Right hindlimb (tissue), 1 donor: ENCODE measurements around the gene LDLRAD4.

ENCODE experiments used
- DNase-seq: peaks from one replicate; pipeline ENCODE4 v3.0.0-alpha.2; 2018

LDLRAD4 gene

DNA sequence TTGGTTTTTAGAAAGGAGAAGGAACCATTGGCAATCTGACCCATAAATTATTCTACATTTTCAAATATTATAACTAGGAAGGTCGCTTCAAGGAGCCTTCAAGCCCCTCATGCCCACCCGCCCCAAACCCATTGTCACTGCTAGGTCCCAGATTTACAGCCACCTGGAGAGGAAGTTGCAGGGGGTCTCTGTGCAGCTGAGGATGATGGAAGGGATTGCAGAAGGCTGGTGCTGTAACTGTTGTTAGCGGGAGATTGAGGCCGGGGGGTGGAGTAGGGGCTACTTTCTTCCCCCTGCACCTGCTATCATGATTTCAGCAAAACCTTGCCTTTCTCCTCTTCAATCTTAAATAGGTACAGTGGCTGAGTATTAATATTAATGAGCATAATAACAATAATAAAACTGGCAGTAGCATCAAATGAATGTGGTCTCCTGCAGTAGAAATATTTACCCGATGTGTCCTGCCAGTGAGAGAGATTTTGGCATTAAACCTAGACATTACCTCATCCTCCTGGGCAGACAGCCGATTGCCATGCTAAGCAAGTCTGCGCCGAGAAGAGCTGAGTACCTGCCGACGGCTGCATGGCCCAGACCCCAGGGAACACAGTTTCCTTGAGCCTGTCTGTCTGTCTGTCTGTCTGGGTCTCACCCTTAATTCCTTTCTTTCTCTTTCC is 282.4 kb downstream of the LDLRAD4 start:
- DNase-seq, result peak; percentile 88

DNA sequence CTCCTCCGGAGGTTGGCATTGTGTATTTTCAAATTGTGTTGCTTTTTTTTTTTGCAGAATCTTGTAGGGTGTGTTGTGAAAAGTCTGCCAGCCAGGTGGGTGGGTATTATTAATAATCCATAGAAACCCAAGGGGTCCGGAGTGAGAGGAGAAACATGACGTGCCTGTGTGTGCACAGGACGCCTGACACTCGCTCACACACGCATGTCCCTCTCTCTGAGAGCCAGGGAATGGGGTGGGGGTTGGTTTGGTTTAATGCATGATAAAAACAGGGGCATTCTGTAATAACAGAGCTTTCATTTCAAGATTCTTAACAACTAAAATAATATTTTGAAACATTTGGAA is 283.0 kb downstream of the LDLRAD4 start:
- DNase-seq, result no peak

DNA sequence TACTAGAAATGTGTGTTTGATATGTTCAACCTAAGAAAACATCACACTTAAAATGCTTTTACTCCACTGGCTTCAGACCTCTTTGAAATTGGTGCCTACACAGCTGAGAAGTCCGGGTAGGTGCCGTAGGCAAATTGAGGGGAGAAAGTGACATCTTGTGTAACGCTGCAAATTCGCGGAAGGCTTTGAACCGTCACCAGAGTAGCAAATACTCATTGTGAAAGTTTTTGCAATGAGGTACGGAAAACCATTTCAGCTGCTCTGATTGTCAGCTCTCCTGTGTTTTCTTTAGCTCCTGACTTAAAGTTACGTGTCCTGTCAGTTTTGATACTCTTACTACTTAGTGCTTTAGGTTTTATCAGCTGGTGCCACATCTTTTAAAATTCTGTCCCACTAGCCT is 283.3 kb downstream of the LDLRAD4 start:
- no peak for DNase-seq

DNA sequence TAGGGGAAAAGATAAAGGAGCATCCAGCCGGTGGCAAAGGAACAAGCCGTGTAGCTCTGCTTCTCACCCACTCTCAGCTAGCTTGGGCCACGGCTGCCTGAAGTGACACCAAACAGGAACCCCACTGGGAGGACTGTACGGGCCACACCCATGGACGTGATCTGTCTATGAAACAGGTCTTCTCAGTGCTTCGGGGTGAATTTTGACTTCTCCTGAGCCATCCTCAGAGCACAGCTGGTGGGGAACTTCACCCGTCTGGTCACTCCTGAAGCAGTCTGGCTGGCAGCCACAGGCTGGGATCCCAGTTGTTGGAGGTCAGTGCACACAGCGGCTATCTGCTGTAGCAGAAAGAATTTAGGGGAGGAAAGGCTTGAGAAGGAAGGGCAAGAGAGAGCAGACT is 284.0 kb downstream of the LDLRAD4 start:
- no peak for DNase-seq

DNA sequence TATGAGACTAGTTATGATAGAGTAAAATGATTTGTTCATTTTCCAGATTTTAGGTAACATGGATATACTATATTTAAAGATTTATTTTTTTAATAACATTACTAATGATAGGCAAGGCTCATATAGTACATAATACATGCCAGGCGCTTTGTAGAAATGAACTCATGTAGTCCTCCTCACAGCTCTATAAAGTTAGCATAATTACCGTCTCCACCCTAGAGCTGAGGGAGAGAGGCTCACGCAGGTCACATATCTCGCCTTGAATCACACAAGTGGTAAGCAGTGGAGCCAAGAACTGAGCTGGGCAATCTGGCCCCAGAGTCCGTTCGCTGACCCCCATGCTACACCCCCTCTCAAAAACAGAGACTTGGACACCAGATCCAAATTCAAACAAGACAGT is 285.3 kb downstream of the LDLRAD4 start:
- DNase-seq, result no peak

DNA sequence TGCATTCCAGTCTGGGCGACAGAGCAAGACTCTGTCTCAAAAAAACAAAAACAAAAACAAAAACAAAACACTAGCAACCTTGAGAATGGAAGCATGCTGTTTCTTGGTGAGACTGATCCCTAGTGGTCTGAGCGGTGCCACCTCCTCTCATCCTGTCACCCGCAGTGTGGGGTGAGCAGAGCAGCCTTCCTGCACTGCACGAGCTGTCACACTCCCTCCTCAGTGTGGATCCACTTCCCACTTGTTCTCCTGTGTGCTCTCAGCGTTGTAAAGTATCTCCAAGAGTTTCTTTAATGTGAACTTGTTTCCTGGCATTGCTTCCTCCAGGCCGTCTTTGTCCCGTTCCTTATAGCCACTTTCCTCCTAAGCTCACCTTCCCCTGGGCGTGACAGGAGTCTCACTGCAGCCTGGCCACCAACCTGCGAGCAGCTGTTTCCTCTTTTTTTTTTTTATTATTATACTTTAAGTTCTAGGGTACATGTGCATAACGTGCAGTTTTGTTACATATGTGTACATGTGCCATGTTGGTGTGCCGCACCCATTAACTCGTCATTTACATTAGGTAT is 287.3 kb downstream of the LDLRAD4 start:
- no peak for DNase-seq

DNA sequence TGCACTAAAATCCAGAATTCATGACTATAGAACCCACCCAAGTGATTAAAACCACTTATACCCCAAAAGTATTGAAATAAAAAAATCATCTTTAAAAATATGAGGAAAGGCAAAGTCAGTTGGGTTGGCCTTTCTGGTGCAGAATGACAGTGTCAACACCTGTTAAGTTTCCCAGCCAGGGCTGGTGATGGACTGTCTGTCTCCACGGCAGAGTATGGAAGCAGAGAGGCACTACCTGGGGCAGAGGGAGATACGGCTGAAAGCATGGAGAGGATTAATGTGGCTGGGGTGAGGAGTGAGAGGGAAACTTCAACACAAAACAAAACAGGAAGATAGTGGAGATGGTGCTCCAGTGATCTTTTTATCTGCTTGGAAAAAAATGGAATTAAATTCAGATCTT is 292.0 kb downstream of the LDLRAD4 start:
- no peak for DNase-seq

DNA sequence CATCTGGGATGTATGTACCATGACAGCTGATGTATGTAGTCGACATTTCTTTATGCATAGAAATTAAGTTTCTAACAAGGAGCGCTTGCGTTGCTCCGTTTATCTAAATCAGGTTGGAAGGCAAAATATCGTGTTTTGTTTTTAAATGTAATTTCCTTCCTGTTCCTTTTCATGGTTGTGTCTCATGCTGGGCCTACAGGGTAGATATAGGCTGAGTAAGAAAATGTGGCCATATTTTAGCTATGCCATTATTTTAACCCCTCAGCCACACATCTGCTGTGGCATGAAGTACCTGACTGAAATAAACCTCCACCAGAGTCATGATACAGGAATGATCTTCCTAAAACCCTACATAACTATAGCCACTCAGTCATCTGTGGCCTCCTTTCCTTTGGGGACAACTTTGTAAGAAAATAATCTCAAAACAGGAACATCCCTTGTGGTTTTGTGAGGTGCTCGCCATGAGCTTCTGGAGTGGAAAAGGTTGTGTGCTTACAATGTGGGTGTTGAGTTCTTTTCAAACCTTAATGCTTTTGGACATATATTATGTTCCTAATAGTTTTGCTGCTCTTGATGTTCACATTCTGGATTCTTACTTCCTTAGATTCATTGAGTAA is 293.5 kb downstream of the LDLRAD4 start:
- DNase-seq, result no peak

DNA sequence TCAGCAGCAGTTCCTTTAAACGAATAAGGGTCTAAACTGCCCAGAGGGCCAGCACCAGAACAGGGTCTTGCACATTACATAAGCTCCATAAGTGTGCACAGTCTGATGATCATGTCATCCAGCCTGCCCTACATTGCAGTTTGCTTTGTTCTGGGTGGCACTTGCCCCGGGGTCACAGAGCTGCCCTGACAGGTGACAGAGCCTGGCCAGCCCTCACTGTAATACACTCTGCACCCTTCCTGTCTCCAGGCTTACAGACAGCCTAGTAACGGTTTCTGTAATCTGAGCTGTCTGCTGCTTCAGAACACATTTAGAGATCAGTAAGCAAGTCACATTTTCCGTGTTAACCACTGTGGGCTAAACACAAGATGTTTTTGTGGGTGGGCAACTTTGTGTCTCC is 294.5 kb downstream of the LDLRAD4 start:
- peak; percentile 58 for DNase-seq

DNA sequence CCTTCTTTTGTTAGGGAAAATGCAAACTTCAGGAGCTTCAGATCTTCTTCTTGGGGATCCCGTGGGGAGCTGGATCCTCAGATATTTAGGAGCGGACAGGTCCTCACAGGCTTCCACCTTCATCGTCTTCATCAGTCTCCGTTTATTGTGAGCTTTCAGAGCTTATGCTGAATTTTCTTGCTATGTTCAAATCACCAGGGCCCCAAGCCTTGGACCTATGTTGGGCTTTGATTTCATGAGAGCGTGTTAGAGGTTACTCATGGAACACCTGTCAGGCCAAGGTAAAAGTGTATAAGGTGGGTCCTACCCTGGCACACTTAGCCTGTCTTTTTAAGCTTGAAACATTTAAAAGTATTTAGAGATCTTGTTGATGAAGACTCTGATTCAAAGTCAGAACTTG is 294.9 kb downstream of the LDLRAD4 start:
- DNase-seq, result no peak

DNA sequence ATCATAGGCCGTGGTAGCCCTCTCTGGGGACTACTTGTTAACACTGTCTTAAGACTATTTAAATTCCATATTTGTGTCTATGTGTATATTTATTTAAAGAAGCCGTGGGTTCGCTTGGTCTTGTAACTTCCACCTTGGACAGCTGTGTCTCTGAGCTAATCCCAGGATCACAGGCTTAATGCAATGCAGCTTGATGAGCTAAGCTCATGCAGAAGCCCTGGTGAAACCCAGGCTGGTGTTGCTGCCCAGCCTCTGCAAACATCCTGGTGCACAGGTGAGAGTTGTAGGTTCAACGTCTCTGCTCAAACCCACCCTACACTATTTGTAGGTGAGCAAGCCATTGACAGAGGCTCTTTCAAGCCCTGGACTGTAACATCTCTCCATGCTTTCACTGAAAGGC is 296.0 kb downstream of the LDLRAD4 start:
- no peak for DNase-seq

DNA sequence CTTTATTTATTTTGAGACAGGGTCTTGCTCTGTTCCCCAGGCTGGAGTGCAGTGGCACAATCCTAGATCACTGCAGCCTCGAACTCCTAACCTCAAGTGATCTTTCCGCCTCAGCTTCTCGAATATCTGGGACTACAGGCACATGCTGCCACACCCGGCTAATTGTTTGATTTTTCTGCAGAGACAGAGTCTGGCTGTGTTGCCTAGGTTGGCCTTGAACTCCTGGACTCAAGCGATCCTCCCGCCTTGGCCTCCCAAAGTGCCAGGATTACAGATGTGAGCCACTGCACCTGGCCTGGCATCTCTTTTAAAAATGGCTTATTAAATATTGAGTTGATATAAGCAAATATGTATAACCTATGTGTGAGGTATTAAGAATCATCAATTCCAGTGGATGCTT is 298.3 kb downstream of the LDLRAD4 start:
- no peak for DNase-seq

DNA sequence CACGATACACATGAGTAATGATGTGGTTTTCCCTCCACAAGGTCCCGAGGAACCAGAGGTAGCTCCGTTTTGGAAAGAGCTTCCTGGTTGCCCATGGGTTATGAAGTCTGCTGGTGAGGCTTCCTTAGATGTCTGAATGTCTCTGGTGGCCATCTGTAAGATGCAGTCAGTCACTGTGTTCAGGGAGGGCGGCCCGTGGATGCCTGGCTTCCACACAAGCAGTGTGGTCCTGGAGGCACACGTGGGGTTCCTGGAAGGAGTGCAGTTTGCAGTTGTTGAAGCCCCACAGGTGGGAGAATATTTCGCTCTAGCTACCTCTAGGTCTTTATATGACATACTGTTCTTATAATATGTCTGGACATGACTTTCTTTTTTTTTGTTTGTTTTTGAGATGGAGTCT is 298.8 kb downstream of the LDLRAD4 start:
- no peak for DNase-seq

DNA sequence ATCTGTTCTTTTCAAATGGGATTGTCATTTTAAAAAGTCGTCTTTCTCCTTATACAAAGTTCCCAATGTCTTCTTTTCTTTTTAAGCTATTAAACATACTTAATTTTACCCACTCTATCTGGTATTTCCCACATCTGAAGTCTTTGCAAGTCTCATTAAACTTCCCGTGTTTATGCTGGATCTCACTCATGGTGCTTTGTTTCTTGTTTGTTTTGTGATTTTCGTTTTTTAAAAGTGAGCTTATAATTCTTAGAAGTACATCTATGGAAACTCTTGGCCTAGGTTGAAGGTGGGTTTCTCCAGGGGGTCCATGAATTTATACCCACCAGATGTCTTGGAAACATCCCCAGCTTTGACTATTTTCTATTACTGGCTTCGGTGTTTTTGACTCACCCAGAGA is 299.8 kb downstream of the LDLRAD4 start:
- DNase-seq, result no peak

DNA sequence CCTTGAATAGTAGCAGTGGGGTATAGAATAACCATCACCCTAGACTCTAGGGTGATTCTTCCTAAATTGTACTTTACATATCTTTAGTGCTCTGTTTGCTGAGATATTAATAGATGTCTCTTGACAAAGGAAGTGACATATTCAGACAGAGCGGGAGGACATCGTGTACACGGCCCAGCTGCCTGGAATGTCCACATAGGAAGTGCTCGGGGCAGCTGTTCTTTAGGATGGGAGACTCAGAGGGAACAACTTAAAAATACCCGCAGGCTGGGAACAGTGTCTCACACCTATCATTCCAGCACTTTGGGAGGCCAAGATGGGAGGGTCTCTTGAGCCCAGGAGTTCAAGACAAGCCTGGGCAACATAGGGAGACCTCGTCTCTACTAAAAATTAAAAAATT is 301.7 kb downstream of the LDLRAD4 start:
- no peak for DNase-seq

DNA sequence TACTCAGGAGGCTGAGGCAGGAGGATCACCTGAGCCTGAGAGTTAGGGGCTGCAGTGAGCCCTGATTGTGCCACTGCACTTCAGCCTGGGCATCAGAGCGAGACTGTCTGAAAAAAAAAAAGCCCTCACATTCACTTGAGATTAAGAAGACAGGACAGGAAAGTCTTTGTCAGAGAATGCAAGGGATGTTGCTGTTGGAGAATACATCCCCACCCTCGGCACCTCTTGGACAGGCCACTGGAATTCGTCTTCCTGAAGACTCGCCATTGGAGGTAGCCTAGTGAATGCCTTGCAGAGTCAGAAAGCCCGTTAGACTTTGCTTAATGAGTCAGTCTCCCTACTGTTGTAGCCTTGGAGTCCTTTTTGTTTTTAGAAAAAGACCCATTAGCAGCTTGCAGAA is 302.2 kb downstream of the LDLRAD4 start:
- DNase-seq, result no peak

DNA sequence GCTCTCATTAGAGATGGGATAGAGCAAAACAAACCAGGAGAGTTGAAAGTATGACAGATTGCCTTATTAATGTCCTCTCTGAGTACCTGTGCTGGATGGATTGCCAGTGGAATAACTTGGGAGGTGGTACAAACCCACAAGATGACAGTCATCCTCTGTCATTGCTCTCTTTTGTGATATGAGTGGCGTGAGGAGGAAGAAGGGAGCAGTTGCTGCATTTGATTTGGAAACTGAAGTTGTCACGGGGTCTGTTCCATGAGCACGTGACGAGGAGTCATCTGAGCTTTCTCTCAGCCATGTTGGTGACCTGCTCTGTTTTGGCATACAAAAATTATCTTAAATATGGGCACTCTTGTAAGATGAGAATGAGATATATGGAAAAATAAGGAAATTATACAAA is 302.9 kb downstream of the LDLRAD4 start:
- no peak for DNase-seq

DNA sequence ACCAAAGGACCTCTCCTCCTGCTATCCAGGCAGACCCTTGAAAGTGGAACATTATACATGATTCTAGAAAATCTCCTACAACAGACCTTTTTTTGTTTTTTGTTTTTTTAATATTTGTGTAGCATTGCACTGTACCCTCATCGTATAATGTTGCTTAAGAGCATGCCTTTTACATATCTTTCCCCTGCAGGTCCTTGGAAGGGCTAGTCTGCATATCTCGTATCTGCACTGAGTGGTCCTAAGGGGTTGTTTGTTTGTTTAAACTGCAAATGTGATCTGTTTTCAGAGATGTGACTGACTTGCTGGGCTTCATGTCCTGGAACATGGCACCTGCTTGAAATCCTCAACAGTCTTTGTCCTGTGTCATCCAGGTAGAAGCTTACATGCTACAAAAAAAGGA is 303.7 kb downstream of the LDLRAD4 start:
- no peak for DNase-seq

DNA sequence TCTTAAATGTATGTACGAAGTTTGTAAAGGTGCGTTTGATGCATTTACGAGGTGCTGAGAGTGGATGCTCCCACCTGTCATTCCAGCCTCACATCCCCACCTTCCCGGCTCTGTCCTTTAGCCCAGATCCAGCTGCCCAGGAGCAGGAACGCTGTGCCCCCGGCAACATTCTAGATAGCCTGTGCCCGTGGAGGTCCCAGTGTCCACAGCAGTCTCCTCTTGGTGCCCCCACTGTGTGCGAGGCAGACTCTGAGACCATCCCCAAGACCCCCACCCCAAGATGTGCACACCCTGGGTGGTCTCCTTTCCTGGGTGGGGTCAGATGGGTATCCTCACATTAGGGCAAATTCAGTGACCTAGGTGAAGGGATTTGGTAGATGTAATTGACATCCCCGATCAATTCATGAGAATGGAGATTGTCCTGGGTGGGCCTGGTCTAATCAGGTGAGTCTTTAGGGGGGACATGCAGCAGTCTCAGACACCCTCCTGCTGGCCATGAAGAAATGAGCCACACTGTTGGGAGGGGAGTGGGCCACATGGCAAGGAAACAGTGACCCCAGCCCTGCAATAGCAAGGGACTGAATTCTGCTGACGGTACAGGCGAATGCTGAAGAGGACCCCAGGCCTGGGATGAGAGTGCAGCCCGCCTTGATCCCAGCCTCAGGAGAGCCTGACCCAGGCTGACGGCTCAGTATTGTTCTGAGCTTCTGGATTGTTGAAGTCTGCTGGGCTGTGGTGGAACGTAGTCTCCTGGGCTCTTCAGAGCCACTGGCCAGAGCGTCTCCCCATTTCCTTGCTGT is 304.5 kb downstream of the LDLRAD4 start:
- DNase-seq, result no peak

DNA sequence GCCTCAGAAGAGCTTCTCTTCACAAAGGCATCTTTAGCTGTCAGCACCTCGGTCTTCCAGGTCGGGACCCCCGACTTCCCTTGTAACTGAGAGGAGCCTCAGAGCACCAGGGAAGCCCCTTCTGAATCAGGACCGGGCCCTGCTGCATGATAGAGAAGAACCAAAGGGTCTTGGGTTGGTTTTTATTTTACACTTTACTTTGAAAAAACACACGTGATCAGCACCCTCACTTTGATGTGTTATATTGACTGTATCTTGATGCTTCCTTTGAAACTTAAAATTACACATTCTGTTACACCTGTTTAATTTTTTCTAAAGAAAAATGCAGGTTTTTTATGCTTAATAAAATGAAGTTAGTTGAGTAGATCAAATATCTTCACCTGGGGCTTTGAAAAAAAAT is 305.5 kb downstream of the LDLRAD4 start:
- no peak for DNase-seq

DNA sequence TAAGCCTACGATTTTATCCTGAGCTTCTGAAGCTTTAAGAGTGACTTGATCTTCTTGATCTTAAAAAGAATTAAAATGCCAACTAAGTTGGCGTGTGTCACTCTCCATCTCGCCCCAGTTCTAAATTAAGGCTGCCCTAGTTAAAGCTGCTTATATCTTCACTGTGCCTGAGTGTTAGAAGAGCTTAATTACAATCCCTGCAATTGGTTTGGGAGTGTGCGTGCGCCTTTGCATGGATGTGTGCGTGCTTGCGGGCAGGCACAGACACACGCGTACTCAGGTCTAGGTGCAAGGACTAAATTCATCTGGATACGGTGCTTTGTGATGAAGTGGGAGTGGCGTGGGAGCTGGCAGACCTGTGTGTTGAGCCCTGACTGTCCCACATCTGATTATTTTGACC is 306.3 kb downstream of the LDLRAD4 start:
- no peak for DNase-seq

DNA sequence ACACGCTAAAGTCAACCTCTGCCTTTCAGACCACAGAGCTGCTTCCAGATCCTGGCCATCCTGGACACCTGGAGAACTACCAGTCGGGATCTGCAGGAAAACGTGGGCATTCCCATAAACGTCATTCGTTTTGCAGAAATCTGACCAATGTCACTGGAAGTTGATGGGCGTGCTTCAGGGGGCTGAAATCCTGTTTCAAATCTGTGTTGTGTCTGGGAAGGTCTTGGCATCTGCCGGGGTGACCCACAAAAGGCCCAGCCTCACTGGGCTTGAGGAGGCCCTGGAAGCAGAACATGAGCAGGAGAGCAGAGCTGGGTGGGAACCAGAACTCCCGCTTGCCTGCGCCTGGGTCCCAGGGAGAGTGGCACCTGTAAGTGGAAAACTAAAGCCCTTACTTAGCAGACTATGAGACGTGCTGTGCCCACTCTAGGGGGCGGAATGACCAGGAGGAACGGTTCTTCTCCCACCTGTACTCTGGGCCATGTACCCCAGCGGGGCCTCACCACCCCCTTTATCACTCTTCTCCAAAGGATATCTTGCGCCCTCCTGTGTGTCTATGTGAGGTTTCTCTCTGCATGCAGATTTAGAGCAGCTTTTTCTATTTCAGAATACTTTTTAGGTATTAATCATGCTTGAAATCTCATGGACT is 306.9 kb downstream of the LDLRAD4 start:
- no peak for DNase-seq

DNA sequence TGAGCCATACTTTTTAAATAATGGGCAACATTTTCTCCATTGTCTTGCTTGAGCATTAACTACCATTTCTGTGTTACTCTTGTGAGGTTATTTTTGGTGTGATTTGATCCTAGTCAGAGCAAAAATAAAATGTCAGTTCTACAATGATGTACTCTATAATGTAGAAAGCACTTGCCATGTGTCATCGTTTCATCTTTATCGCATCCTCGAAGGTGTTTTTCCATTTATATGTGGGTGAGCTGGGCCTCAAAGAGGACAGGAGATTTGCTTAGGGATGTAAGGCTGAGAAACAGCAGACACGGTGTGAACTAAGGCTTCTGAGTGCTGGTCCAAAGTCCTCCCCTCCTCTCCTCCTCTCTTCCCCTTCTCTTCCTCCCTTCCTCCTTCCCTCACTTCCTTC is 308.0 kb downstream of the LDLRAD4 start:
- no peak for DNase-seq

DNA sequence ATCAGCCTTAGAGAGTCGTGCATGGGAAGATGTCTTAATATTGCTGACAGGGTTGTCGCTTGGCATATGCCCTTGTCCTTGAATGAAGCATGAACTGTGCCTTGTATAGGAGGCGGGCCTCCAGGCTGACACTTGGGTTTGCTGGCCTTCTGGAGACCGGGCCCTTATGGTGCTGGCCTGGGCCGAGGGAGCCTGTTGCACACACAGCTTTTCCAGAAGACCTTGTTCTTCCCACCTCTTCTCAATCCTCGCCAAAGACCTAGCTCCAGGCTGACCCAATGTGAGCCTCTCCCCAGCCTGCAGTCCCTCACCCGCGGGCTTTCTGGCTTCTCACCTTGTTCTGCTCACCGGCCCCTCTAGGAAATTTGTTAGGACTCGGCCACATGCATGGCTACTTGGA is 308.7 kb downstream of the LDLRAD4 start:
- DNase-seq, result no peak
